Loucy (cell line): Measurements from ENCODE around the gene FAM47A.

Experiments used
- H2AFZ ChIP-seq: fragments of 200-600 bp; sonication (generic); 2 replicates; pipeline ENCODE4 v1.6.0; 2016; ENCODE audit warnings: antibody characterized with exemption, mild to moderate bottlenecking, low read length, moderate library complexity
- H3F3A ChIP-seq: fragments of 200-600 bp; 2 replicates; pipeline ENCODE4 v1.6.0; 2016; ENCODE audit warnings: antibody characterized with exemption, low read depth, mild to moderate bottlenecking
- H3K27me3 ChIP-seq: fragments of 200-600 bp; sonication (generic); 2 replicates; pipeline ENCODE4 v1.6.1; 2014; ENCODE audit warnings: low read length, mild to moderate bottlenecking; ENCODE audit not compliant: insufficient read depth, poor library complexity, severe bottlenecking
- H3K36me3 ChIP-seq: fragments of 200-600 bp; sonication (generic); 2 replicates; pipeline ENCODE4 v1.6.1; 2016; ENCODE audit warnings: low read length; ENCODE audit not compliant: insufficient read depth
- H3K4me1 ChIP-seq: fragments of 200-600 bp; sonication (generic); 2 replicates; pipeline ENCODE4 v1.5.1; 2014; ENCODE audit warnings: low read length, mild to moderate bottlenecking; ENCODE audit not compliant: insufficient read depth, poor library complexity, severe bottlenecking
- H3K4me2 ChIP-seq: fragments of 200-600 bp; sonication (generic); 2 replicates; pipeline ENCODE4 v1.6.0; 2014; ENCODE audit warnings: antibody characterized with exemption, low read length, low read depth, mild to moderate bottlenecking; ENCODE audit not compliant: poor library complexity, severe bottlenecking
- H3K4me3 ChIP-seq: fragments of 200-600 bp; sonication (generic); 2 replicates; pipeline ENCODE4 v1.5.1; 2014; ENCODE audit warnings: low read length, mild to moderate bottlenecking, mixed read lengths; ENCODE audit not compliant: poor library complexity, severe bottlenecking
- H3K79me2 ChIP-seq: fragments of 200-600 bp; sonication (generic); 2 replicates; pipeline ENCODE4 v1.6.1; 2014; ENCODE audit warnings: low read length; ENCODE audit not compliant: insufficient read depth
- H3K9ac ChIP-seq: fragments of 200-600 bp; sonication (generic); 2 replicates; pipeline ENCODE4 v1.6.0; 2014; ENCODE audit warnings: mild to moderate bottlenecking, low read depth, low read length, moderate library complexity; ENCODE audit not compliant: poor library complexity, severe bottlenecking
- H3K9me2 ChIP-seq: fragments of 200-600 bp; sonication (generic); replicated peaks from 2 replicates; pipeline ENCODE4 v1.6.1; 2016; ENCODE audit warnings: low read depth, low read length, mixed read lengths
- H3K9me3 ChIP-seq: fragments of 200-600 bp; sonication (generic); 2 replicates; pipeline ENCODE4 v1.6.1; 2014; ENCODE audit warnings: mild to moderate bottlenecking, antibody characterized with exemption, low read length, low read depth; ENCODE audit not compliant: insufficient read depth
- H4K20me1 ChIP-seq: fragments of 200-600 bp; sonication (generic); 2 replicates; pipeline ENCODE4 v1.6.0; 2014; ENCODE audit warnings: antibody characterized with exemption, low read length, mild to moderate bottlenecking; ENCODE audit not compliant: insufficient read depth, poor library complexity, severe bottlenecking
- CTCF ChIP-seq: fragments of 200-600 bp; sonication (generic); conservative IDR thresholded peaks from 2 replicates; pipeline ENCODE4 v1.5.1; 2014; ENCODE audit warnings: mild to moderate bottlenecking, antibody characterized with exemption, low read length
- EZH2phosphoT487 ChIP-seq: fragments of 200-600 bp; IDR thresholded peaks from 2 replicates; pipeline ENCODE4 v1.6.1; 2018; ENCODE audit warnings: antibody characterized with exemption, mild to moderate bottlenecking, moderate library complexity, borderline replicate concordance

FAM47A gene

GRCh38 chrX:34144246-34144645 lies 12.1 kb upstream of the FAM47A start:
- Histone ChIP-seq H3K4me2 (no peak overlapping the region), H3K36me3 (no peaks in the 10 kb centered on the region), H3K4me1 (no peaks in the 10 kb centered on the region), H3K4me3 (no peak overlapping the region), H3K27me3 (no peaks in the 10 kb centered on the region), H3F3A (no peaks in the 10 kb centered on the region), H3K9me2 (no peaks in the 10 kb centered on the region), H2AFZ (no peak overlapping the region), H4K20me1 (no peaks in the 10 kb centered on the region), H3K9ac (no peak overlapping the region), H3K79me2 (no peaks in the 10 kb centered on the region), H3K9me3 (no peaks in the 10 kb centered on the region)
- TF ChIP-seq EZH2phosphoT487 (no peak), CTCF (no peak)

GRCh38 chrX:34140816-34141215 lies 8.7 kb upstream of the FAM47A start:
- no peak overlapping the region for H2AFZ ChIP-seq
- no peak overlapping the region for H3K9ac ChIP-seq
- H4K20me1 ChIP-seq: no peaks in the 10 kb centered on the region
- no peak overlapping the region for H3K4me3 ChIP-seq
- no peaks in the 10 kb centered on the region for H3F3A ChIP-seq
- no peaks in the 10 kb centered on the region for H3K27me3 ChIP-seq
- no peak overlapping the region for H3K4me2 ChIP-seq
- no peaks in the 10 kb centered on the region for H3K9me2 ChIP-seq
- H3K9me3 ChIP-seq: no peaks in the 10 kb centered on the region
- no peak for TF ChIP-seq EZH2phosphoT487
- no peak for TF ChIP-seq CTCF
- H3K4me1 ChIP-seq: no peaks in the 10 kb centered on the region
- no peaks in the 10 kb centered on the region for H3K36me3 ChIP-seq
- no peaks in the 10 kb centered on the region for H3K79me2 ChIP-seq

GRCh38 chrX:34130980-34131744 lies 952 bp downstream of the FAM47A start:
- Histone ChIP-seq H3K9ac (no peak overlapping the region), H3K79me2 (no peaks in the 10 kb centered on the region), H3K27me3 (no peaks in the 10 kb centered on the region), H3K4me3 (no peak overlapping the region), H4K20me1 (no peaks in the 10 kb centered on the region), H3K9me2 (no peaks in the 10 kb centered on the region), H3K9me3 (no peaks in the 10 kb centered on the region), H3K4me1 (no peaks in the 10 kb centered on the region), H3K36me3 (no peaks in the 10 kb centered on the region), H2AFZ (no peak overlapping the region), H3K4me2 (no peak overlapping the region), H3F3A (no peaks in the 10 kb centered on the region)
- TF ChIP-seq CTCF (no peak), EZH2phosphoT487 (no peak)
